ENCODE results near the gene PTGFR.
A peak's percentile ranks its signal among the peaks of the same experiment; 100 is the strongest.

Gene PTGFR

GRCh38 chr1:78490861-78491450, at the start of gene PTGFR:
PTGFR (plus strand) TSS chr1:78490974; CDS start chr1:78492744, 1,770 bp downstream.
- peak within 1 kb of the TSS; percentile 52 for H3K4me3 ChIP-seq (ENCODE audit: low read depth, low read length)
- no peaks in the 10 kb centered on the region for H3K36me3 ChIP-seq (ENCODE audit: control insufficient read depth in 2 of 2, insufficient read depth in 1 of 2, low read length in 2 of 2)
- no peaks in the 10 kb centered on the region for H3K4me1 ChIP-seq (ENCODE audit: control insufficient read depth, insufficient read depth, low read length)
- POLR2A ChIA-PET = no interaction called here
- H3K27ac ChIP-seq (ENCODE audit: extremely low read depth, low read depth, low read length) = no peak within 1 kb of the TSS; the same call in 1 of the 2 replicates
- CTCF ChIA-PET = no interaction called here
- H3K9me3 ChIP-seq (ENCODE audit: control insufficient read depth, insufficient read depth, low read depth, low read length) = no peaks in the 10 kb centered on the region
- TF ChIP-seq CTCF (tag by site-specific recombination; IDR thresholded peaks at IDR 0.05) (no peak), ZNF416 (tag by site-specific recombination; IDR thresholded peaks at IDR 0.05) (no peak), ZNF24 (tag by site-specific recombination; IDR thresholded peaks at IDR 0.05) (no peak), ZNF19 (tag by site-specific recombination; IDR thresholded peaks at IDR 0.05; ENCODE audit: low read depth) (no peak), ZNF132 (tag by site-specific recombination; IDR thresholded peaks at IDR 0.05; ENCODE audit: borderline replicate concordance) (no peak), ZIC2 (tag by site-specific recombination; IDR thresholded peaks at IDR 0.05) (no peak), ZBTB10 (tag by site-specific recombination; IDR thresholded peaks at IDR 0.05) (peak; percentile 74), PRDM6 (tag by site-specific recombination; IDR thresholded peaks at IDR 0.05) (no peak), ZNF777 (tag by site-specific recombination; IDR thresholded peaks at IDR 0.05; ENCODE audit: borderline replicate concordance) (no peak), SP3 (tag by site-specific recombination; IDR thresholded peaks at IDR 0.05) (peak; percentile 23; the same call in 1 of the 2 replicates), ZNF214 (tag by site-specific recombination; IDR thresholded peaks at IDR 0.05; ENCODE audit: borderline replicate concordance) (no peak), FEZF1 (tag by site-specific recombination; IDR thresholded peaks at IDR 0.05) (no peak), ZNF626 (tag by site-specific recombination; IDR thresholded peaks at IDR 0.05) (no peak), ZNF707 (tag by site-specific recombination; IDR thresholded peaks at IDR 0.05) (no peak), ZNF639 (tag by site-specific recombination; IDR thresholded peaks at IDR 0.05) (no peak), INSM2 (tag by site-specific recombination; IDR thresholded peaks at IDR 0.05) (no peak), ZNF433 (tag by site-specific recombination; IDR thresholded peaks at IDR 0.05; ENCODE audit: low read depth) (no peak), ZNF704 (tag by site-specific recombination; IDR thresholded peaks at IDR 0.05) (no peak), WT1 (tag by site-specific recombination; IDR thresholded peaks at IDR 0.05) (no peak), ZBTB26 (tag by site-specific recombination; optimal IDR thresholded peaks at IDR 0.05) (peak; percentile 77), ZNF837 (tag by site-specific recombination; IDR thresholded peaks at IDR 0.05) (no peak), PRDM1 (tag by site-specific recombination; IDR thresholded peaks at IDR 0.05) (no peak), ZNF544 (tag by site-specific recombination; IDR thresholded peaks at IDR 0.05) (no peak), ZBTB48 (tag by site-specific recombination; IDR thresholded peaks at IDR 0.05) (peak; percentile 80), ZNF76 (tag by site-specific recombination; IDR thresholded peaks at IDR 0.05; ENCODE audit: borderline replicate concordance, low read depth) (peak; percentile 35; the same call in 1 of the 2 replicates), ZSCAN30 (tag by site-specific recombination; IDR thresholded peaks at IDR 0.05) (no peak), ZNF266 (tag by site-specific recombination; IDR thresholded peaks at IDR 0.05; ENCODE audit: low read depth) (no peak)

All from HEK293 (cell line).